Activated naive CD8-positive, alpha-beta T cell treated with anti-CD3 and anti-CD28 coated beads, Interleukin-2, amount 50 U/mL, for 16 hours (primary cell): ENCODE results near the gene SLC29A4.
"Not testable (repeated sequence)": the region's sequence is repeated elsewhere in the genome, so short reads cannot be mapped to it uniquely, and the experiment has no call there.

Source experiments
- DNase-seq: peaks from one replicate; pipeline ENCODE4 v3.0.0-alpha.2; 2020; ENCODE audit warnings: low read depth, low spot score

Gene SLC29A4

GRCh38 chr7:5274985-5275431 lies 7.7 kb upstream of the SLC29A4 start:
- DNase-seq: not testable (repeated sequence)

GRCh38 chr7:5275510-5275909 lies 7.2 kb upstream of the SLC29A4 start:
- DNase-seq: not testable (repeated sequence)

- not testable (repeated sequence) for DNase-seq
These were observed 6.6 kb upstream of the SLC29A4 start for GRCh38 chr7:5276123-5276522.

- DNase-seq: no peak
These were observed 6.1 kb upstream of the SLC29A4 start for GRCh38 chr7:5276611-5277010.

GRCh38 chr7:5278766-5279165 lies 4.0 kb upstream of the SLC29A4 start:
- DNase-seq: no peak

GRCh38 chr7:5279734-5280133 lies 3.0 kb upstream of the SLC29A4 start:
- DNase-seq: no peak

- not testable (repeated sequence) for DNase-seq
These were observed 894 bp upstream of the SLC29A4 start for GRCh38 chr7:5281598-5282500.

GRCh38 chr7:5283421-5284303 lies 919 bp downstream of the SLC29A4 start:
- no peak for DNase-seq

- DNase-seq: no peak
These were observed 1.9 kb downstream of the SLC29A4 start for GRCh38 chr7:5284304-5285281.

GRCh38 chr7:5286933-5287332 lies 4.2 kb downstream of the SLC29A4 start:
- no peak for DNase-seq

GRCh38 chr7:5287373-5287772 lies 4.6 kb downstream of the SLC29A4 start:
- not testable (repeated sequence) for DNase-seq

GRCh38 chr7:5287802-5288201 lies 5.1 kb downstream of the SLC29A4 start:
- no peak for DNase-seq

GRCh38 chr7:5288560-5288959 lies 5.8 kb downstream of the SLC29A4 start:
- not testable (repeated sequence) for DNase-seq

- no peak for DNase-seq
These were observed 6.6 kb downstream of the SLC29A4 start for GRCh38 chr7:5289355-5289754.

GRCh38 chr7:5291301-5291700 lies 8.6 kb downstream of the SLC29A4 start:
- no peak for DNase-seq

- not testable (repeated sequence) for DNase-seq
These were observed 9.1 kb downstream of the SLC29A4 start for GRCh38 chr7:5291711-5292335.

- no peak for DNase-seq
These were observed 11.6 kb downstream of the SLC29A4 start for GRCh38 chr7:5294169-5294987.

GRCh38 chr7:5295039-5296014 lies 12.6 kb downstream of the SLC29A4 start:
- no peak for DNase-seq
